Occipital lobe (tissue), 2 donors: ENCODE data around the gene ISCU. TPM values are rescaled to one million over a fixed set of nuclear protein-coding genes. Genes with fewer than 3 reads are reported as not detected.
"Not testable (repeated sequence)": the region's sequence is repeated elsewhere in the genome, so short reads cannot be mapped to it uniquely, and the experiment has no call there.

ENCODE experiments used
- DNase-seq: peaks from one replicate; lab custom pipeline; 2025; lab: John Stamatoyannopoulos, UW
- total RNA-seq: library from RNA; depleted of rRNA; stranded (reverse); fragments of >200 nt; gene quantifications from one replicate; pipeline ENCODE4 v1.2.3, GENCODE V29; 2014

The ISCU gene
- total RNA-seq, 1 donor from 2014 or later: 36.2 TPM

DNA sequence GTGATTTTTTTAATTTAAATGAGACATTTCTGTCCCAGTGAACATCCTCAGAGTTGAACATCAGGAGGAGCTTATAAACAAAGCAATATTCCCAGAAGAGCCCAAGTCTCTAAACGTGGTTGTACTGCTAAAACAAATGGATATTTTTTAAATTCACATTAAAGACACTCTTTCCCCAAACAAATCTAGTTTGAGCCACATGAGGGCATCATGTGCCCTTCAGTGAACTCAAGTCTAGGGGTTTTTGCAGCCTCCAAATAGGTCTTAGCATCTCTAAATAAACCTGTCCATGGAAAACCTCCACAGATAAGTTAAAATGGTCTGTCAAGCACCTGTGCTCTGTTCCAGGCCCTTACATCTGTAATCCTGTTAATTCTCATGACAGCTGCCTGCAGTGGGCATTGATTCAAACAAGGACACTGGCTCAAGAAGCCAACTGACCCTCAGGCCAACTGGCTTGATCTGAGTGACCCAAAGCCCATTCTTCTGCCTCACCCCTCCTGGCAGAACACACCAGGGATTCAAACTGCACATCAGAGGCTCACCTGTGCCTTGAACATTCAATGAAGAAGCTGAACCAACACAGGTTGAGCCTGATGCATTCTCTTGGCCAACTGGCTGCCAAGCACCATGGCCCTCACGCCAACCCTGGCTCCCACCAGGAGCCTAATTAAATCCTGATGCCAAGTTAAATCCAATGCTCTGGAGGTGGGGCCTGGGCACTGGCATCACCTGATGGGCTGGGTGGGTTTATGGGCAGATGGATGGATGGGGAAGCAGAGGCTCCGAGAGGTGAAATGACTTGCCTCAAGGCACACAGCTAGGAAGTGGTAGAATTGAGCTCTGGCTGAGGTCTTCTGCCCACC is 8.6 kb downstream of the ISCU start:
- no peak for DNase-seq

DNA sequence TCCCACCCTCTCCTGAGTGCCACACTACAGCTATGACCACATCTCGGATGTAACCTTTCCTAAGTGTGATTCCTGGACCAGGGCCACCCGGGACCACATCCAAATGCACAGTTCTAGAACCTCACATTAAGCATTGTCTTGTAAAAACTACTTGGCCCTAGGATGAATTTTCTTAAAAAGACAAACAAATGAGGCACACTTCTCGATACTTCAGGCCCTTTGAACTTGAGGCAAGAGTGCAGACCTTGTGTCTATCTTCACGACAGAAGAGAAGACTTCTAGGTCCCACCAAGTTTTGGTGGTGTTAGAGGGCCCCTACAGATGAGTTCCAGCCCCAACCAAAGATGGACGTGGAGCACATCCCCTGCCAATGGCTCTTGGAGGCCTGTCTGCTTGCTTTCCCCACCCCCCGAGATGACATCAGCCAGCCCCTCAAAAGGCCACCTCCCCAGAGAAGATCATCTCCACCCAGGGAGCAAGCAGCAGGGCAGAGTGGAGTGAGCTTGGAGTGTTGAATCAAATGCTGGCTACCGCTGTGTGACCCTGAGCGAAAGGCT is 9.3 kb downstream of the ISCU start:
- DNase-seq: no peak

DNA sequence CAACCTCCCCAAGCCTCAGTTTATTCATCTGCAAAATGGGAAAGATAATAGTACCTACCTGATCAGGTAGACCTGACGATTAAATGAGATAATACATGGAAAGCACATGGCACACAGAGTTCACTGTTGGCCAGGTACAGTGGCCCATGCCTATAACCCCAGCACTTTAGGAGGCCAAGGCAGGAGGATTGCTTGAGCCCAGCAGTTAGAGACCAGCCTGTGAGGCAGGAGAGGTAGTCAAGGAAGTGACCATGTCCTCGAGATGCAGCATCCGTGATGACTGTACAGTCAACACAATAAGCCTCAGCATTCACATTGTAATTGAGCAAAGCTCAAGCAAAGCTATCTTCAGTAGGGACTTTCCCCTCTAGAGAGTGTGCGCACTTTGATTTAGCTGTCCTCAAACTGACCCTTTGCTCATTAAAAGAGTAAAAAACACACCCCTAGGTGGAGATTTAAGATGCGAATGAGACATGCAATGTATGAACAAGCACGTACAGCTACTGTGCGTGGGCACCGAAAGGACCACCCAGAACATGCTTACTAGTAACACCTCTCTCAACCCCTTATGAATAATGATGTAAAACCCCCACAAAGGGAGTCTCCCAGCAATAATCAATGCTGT is 9.9 kb downstream of the ISCU start:
- DNase-seq: no peak

DNA sequence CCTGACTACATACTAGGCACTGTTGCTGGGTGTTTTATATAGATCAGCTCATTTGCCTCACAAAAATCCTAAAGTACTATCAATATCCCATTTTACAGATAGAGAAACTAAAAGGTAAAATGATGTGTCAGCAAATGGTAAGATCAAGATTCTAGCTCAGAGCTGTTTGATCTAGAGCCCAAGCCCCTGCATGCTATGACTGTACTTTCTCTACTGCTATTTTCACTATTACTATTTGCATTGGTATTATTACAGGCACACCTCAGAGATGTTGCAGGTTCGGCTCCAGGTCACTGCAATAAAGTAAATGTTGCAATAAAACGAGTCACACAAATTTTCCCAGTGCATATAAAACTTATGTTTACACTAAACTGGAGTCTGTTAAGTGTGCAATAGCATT is 10.9 kb downstream of the ISCU start:
- no peak for DNase-seq

DNA sequence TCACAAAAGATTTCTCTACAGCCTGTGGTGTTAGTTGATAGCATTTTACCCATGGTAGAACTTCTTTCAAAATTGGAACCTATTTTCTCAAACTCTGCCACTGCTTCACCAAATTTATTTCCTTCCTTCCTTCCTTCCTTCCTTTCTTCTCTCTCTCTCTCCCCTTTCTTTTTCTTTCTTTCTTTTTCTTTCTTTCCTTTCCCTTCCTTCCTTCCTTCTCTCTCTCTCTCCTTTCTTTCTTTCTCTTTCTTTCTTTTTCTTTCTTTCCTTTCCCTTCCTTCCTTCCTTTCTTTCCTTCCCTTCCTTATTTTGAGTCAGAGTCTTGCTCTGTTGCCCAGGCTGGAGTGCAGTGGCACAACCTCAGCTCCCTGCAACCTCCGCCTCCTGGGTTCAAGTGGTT is 11.9 kb downstream of the ISCU start:
- DNase-seq: not testable (repeated sequence)

DNA sequence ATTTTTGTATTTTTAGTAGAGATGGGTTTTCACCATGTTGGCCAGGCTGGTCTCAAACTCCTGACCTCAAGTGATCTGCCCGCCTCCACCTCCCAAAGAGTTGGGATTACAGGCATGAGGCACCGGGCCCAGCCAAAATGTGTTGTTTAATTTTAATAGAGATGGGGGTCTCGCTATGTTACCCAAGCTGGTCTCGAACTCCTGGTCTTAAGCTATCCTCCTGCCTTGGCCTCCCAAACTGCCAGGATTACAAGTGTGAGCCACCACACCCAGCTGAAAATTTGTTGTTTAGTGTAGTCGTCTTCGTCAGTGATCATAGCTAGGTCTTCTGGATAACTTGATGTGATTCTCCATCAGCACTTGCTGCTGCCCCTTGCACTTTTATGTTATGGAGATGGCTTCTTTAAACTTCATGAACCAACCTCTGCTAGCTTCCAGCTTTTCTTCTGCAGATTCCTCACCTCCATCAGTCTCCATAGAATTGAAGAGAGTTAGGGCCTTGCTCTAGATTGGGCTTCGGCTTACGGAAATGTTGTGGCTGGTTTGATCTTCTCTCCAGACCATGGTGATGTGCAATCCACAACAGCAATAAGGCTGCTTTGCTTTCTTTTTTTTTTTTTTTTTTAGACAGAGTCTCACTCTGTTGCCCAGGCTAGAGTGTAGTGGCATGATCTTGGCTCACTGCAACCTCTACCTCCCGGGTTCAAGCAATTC is 13.0 kb downstream of the ISCU start:
- no peak for DNase-seq

DNA sequence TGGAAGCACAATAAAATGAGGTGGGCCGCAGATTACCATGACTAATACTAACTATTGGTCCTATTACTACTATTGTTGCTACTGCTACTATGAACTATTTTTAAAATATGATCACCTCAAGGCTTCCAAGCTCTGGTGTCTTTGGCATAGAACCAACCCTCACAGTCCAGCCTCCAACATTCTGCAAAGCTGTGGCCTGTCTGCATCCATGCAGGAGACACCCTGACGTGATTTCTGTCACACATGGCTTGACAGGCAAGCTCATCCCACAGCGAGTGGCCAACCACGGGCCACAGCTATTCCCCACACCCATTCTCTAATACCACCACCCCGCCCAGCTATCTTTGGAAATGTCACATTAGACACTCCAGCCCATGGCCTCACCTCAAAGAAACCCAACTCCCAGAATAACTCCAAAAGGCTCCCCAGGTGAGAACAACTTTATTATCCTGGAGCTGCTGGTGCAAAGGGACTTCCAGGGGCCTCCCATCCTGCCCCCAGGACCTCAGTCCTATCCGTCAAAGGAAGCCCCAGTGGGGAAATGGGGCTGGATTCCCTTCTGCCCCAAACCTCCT is 14.4 kb downstream of the ISCU start:
- no peak for DNase-seq

DNA sequence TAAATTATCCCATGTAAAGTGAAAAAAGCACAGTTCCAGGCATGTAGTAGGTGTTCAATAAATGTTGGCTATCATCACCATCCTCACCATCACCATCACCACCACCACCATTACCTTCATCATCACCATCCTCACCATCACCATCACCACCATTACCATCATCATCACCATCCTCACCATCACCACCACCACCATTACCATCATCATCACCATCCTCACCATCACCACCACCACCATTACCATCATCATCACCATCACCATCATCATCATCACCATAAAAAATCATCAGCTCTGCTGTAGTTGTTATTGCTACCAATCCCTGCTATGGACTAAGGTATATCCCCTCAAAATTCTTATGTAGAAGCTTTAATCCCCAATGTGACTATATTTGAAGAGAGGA is 15.1 kb downstream of the ISCU start:
- DNase-seq: no peak

DNA sequence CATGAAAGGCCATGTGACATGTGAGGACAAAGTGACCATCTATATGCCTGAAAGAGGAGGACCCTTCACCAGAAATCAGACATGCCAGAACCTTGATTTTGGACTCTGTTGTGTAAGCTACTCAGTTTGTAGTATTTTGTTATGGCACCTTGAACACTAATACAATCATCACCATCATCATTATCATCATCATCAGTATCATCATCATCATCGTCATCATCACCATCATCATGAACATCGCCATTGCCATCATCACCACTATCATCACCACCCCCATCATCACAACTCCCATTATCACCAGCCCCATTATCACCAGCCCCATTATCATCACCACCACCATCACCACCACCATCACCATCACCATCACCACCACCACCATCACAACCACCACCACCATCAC is 15.9 kb downstream of the ISCU start:
- no peak for DNase-seq

DNA sequence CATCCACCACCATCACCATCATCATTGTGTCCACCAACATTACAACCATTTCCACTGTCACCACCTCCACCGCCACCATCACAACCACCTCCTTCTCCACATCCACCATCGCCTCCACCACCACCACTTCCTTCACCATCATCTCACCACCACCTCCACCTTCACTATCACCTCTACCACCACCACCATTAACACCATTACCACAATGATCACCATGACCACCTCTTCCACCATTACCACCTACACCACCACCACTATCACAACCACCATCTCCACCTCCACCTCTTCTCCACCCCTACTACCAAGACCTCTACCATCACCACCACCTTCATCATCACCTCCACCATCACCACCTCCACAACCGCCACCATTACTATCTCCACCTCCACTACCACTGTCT is 16.4 kb downstream of the ISCU start:
- no peak for DNase-seq

DNA sequence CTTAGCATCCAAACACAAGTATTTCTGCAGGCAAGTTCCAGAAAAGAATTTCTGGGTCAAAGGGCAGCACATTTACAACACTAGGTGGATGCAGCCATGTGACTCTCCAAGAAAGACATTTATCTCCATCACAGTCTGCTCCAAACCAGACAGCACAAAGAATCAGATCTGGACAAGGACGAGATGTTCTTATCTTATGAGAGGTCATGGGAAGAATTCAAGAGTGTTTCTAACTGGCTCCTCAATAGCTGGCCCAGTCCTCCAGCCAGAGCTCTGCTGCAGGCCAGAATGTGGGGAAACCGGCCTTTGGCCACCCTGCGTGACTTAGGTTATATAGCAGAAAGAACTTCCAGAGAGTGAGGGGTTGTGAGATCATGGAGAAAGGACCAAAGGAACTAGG is 18.1 kb downstream of the ISCU start:
- no peak for DNase-seq

DNA sequence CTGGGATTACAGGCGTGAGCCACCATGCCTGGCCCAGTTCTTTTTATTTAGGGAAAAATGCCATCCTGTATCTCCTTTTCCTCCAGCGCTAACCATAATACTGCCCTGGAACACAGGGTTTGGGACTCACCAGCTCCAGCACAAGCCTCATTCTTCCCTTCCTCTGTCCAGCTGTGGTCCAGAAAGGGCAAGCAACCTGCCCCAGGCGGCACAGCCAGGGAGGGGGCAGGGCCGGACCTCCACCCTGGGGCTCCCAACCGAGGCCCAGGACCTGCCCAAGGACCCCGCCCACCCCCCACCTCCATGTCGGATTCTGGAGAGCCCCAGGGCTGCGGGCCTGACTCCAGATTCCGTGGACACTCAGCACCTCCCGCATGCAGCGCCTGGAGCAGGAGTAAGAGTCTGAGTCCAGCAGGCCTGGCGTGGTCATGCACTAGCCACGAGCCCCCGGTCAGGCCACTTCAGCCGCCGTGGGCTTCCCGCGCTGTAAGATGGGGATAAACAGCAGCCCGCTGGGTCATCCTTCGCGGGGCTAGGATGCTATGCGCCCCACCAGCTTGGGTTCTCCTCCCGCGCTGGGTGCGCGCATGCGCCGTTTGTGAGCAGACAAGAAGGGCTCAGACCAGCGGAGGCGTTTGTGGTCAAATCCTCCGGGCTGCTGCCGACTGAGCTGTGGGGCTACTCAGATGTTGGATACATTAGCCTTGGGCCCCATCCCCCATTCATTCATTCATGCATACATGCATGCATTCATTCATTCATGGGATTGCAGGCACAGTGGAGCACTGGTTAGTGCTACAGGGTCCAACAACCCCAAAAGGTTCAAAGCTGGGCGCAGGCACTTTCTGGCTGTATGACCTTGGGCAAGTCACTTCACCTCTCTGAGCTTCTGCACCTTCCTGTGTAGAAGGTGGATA is 19.2 kb downstream of the ISCU start:
- no peak for DNase-seq

DNA sequence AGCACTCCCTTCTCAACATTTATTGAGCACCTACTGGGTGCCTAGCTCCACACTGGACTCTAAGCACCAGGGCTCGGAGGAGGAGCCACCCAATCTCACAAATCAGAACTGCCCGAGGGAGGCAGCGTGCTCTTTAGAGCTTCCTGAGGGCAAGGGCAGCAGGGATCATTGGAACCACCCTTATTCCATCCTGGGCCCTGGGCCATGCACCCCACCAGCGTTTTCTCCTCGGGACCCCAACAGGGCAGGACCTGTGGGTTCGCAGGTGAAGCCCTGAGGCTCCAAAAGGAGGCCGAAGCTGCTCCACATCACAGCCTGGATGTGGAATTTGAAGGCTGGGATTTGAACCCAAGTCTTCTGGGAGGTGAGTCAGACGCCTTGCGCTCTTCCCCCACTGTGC is 20.1 kb downstream of the ISCU start:
- DNase-seq: no peak

DNA sequence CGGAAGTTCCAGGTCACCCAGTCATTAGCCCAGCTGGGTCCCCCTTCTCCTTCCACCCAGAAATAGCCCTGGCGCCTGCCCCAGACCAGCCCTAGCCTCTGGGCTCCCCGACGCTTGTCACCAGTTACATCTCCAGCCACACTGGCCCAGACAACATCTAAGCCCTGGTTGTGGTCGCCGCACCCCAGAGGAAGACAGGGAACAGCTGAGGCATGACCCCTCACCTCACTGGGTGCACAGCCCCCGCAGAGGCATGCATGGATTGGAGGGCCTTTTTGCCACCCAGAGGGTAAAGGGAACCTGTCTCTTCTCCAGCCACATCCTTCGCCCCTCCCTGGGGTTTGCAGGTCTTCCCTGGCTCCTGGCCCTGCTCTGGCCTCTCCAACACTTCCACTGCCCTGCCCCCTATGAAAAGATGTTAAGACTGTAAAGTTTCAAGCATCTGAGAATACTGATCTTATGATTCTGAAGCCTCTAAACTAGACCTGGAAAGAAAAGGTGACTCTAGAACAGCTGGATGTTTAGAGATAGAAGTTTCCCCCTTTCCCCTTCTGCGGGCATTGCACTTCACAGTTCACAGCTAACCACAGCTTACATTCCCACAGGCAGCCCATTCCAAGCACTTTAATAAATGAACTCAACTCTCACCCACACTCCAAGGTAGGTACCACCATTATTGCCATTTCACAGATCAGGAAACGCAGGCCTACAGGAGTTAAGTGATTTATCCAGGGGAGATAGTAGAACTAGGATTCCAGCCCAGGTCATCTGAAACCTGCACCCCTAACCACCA is 20.8 kb downstream of the ISCU start:
- no peak for DNase-seq

DNA sequence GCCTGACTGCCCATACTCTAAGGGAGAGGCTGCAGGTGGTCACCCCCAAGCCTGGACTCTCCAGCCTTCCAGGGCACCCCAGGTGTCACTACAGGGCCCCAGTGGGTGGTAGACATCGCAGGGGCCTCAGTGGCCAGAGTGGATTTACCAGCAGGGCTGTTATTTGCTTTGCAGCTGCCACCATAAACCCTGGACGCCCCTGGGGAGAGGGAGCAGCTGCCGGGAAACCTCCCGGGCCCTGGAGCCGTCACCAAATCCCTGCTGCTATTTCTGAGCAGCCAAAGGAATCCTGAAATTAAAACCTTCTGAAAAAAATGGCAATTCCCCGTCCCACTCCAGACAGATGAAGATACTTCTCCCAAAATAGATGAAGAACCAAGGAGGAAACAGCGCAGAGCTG is 21.6 kb downstream of the ISCU start:
- no peak for DNase-seq

DNA sequence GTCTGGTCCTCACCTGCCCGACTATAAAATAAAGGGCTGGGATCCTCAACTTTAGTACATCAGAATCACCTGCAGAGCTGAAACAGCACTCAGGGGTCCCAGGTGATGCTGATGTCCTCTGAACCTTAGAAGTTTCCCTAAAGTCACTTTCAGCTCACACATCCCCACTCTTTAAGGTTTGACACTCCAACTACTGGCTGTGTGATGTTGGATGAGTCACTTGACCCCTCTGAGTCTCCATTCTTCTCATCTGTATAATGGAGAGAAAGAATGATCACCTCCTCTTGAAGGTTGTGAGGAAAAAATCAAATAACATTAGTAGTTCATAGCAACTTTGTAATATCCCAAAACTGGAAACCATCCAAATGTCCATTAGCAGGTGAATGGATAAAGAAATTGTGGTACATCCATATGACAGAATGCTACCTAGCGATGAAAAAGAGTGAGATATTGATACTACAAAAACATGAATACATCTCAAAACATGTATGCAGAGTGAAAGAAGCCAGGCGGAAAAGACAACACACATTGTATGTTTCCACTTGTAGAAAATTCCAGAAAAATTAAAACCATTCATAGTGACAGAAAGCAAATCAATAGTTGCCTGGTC is 22.2 kb downstream of the ISCU start:
- DNase-seq: no peak

DNA sequence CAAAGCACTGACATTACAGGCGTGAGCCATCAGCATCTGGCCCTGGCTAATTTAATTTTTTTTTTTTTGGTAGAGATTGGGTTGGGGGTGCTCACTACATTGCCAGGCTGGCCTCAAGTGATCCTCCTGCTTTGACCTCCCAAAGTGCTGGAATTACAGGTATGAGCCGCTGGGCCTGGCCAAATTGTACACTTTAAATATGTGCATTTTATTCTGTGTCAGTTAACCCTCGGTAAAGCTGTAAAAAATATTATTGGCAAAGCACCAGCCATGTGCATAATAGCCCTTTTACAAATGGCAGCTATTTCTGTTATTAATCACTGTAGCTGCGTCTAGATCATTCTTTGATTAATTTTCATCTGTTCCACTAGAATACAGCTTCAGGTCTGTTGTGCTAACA is 23.5 kb downstream of the ISCU start:
- no peak for DNase-seq

DNA sequence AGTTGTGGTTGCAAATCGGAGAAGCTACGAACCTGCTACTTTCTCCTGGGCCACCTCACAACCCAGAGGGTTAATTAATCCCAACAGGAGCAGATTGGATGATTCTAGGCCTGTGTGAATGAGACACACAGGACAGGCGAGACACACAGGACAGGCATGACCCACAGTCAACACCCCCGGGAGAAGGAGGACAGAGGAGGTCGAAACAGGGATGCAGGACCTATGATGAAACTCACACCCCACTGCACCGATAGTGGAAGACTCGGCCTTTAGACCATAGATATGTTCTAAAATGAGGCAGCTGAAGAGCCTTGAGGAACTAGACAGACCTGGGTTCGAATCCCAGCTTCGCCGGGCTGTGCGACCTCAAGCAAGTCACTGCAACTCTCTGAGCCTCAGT is 23.9 kb downstream of the ISCU start:
- DNase-seq: no peak

DNA sequence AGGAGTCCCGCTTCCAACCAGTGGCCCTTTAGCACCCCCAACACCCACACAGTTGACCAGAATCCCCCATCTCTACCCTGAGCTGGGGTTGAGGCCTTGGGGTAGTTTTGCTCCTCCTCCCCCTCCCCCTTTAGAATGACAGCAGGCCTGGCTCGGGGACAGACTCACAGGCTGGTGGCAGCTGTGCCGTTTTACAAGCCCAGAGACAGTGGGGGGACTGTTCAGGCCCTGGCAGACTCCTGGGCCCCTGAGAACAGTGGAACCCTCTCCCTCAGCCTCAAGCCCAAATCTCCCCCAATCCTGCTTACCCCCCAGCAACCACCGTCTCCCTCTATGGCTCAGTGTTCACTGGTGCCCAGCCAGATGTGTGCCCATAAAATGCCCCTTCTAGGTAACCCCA is 25.4 kb downstream of the ISCU start:
- peak; percentile 14 for DNase-seq
